ENCODE data around the gene MPZL1.

MPZL1 gene

GRCh38 chr1:167721617-167722151 is at the start of gene MPZL1:
MPZL1 (plus strand) TSS chr1:167721982; CDS start chr1:167722152, 170 bp downstream.
- DNase-seq (ENCODE audit: insufficient read length, low spot score) (peak; percentile 90), FAIRE-seq (no peak)
- peak; percentile 63 for TF ChIP-seq POLR2A (IDR thresholded peaks at IDR 0.05; ENCODE audit: low read depth, low read length)

- DNase-seq (ENCODE audit: insufficient read length, low spot score), result no peak
- no peak for FAIRE-seq
- no peak for TF ChIP-seq POLR2A (IDR thresholded peaks at IDR 0.05; ENCODE audit: low read depth, low read length)
Measured at GRCh38 chr1:167672831-167673230, 49.0 kb upstream of the MPZL1 start.

GRCh38 chr1:167673265-167673664 is 48.5 kb upstream of the MPZL1 start:
- DNase-seq (ENCODE audit: insufficient read length, low spot score) (no peak), FAIRE-seq (no peak)
- no peak for TF ChIP-seq POLR2A (IDR thresholded peaks at IDR 0.05; ENCODE audit: low read depth, low read length)

GRCh38 chr1:167674156-167674555 is 47.6 kb upstream of the MPZL1 start:
- FAIRE-seq (no peak), DNase-seq (ENCODE audit: insufficient read length, low spot score) (no peak)
- no peak for TF ChIP-seq POLR2A (IDR thresholded peaks at IDR 0.05; ENCODE audit: low read depth, low read length)

- FAIRE-seq, result no peak
- no peak for DNase-seq (ENCODE audit: insufficient read length, low spot score)
- TF ChIP-seq POLR2A (IDR thresholded peaks at IDR 0.05; ENCODE audit: low read depth, low read length), result no peak
Measured at GRCh38 chr1:167675440-167675839, 46.3 kb upstream of the MPZL1 start.

- TF ChIP-seq POLR2A (IDR thresholded peaks at IDR 0.05; ENCODE audit: low read depth, low read length), result no peak
- no peak for DNase-seq (ENCODE audit: insufficient read length, low spot score)
- FAIRE-seq, result no peak
Measured at GRCh38 chr1:167676205-167676915, 45.4 kb upstream of the MPZL1 start.

GRCh38 chr1:167676916-167677848 is 44.6 kb upstream of the MPZL1 start:
- TF ChIP-seq POLR2A (IDR thresholded peaks at IDR 0.05; ENCODE audit: low read depth, low read length), result no peak
- DNase-seq (ENCODE audit: insufficient read length, low spot score), result no peak
- no peak for FAIRE-seq

- no peak for FAIRE-seq
- no peak for DNase-seq (ENCODE audit: insufficient read length, low spot score)
- no peak for TF ChIP-seq POLR2A (IDR thresholded peaks at IDR 0.05; ENCODE audit: low read depth, low read length)
Measured at GRCh38 chr1:167678422-167678821, 43.4 kb upstream of the MPZL1 start.

- no peak for DNase-seq (ENCODE audit: insufficient read length, low spot score)
- no peak for FAIRE-seq
- TF ChIP-seq POLR2A (IDR thresholded peaks at IDR 0.05; ENCODE audit: low read depth, low read length), result no peak
Measured at GRCh38 chr1:167678838-167679237, 42.9 kb upstream of the MPZL1 start.

GRCh38 chr1:167679714-167680113 is 42.1 kb upstream of the MPZL1 start:
- DNase-seq (ENCODE audit: insufficient read length, low spot score) (no peak), FAIRE-seq (no peak)
- no peak for TF ChIP-seq POLR2A (IDR thresholded peaks at IDR 0.05; ENCODE audit: low read depth, low read length)

GRCh38 chr1:167681024-167681423 is 40.8 kb upstream of the MPZL1 start:
- no peak for TF ChIP-seq POLR2A (IDR thresholded peaks at IDR 0.05; ENCODE audit: low read depth, low read length)
- no peak for FAIRE-seq

GRCh38 chr1:167681451-167682098 is 40.2 kb upstream of the MPZL1 start:
- TF ChIP-seq POLR2A (IDR thresholded peaks at IDR 0.05; ENCODE audit: low read depth, low read length), result no peak
- FAIRE-seq (no peak), DNase-seq (ENCODE audit: insufficient read length, low spot score) (no peak)

More at GRCh38 chr1:167681024-167681423, 40.8 kb upstream of the MPZL1 start:
- DNase-seq (ENCODE audit: insufficient read length, low spot score), result no peak

- TF ChIP-seq POLR2A (IDR thresholded peaks at IDR 0.05; ENCODE audit: low read depth, low read length), result no peak
- DNase-seq (ENCODE audit: insufficient read length, low spot score) (no peak), FAIRE-seq (no peak)
Measured at GRCh38 chr1:167683226-167683625, 38.6 kb upstream of the MPZL1 start.

Measured in H54 (cell line).